ENCODE measurements around the gene SCUBE2.

GRCh38 chr11:9076661-9077060 lies 14.7 kb downstream of the SCUBE2 start:
- TF ChIP-seq CTCF (IDR thresholded peaks at IDR 0.05; ENCODE audit: insufficient read depth, low read length, poor library complexity, severe bottlenecking) (no peak), EZH2phosphoT487 (conservative IDR thresholded peaks at IDR 0.05; ENCODE audit: low read length) (no peak)
